A204.1 (cell line): ENCODE data around the gene FOXP3.
"Not testable (repeated sequence)": the region's sequence is repeated elsewhere in the genome, so short reads cannot be mapped to it uniquely, and the experiment has no call there.

Experiments
- FAIRE-seq: peaks from 2 replicates; lab custom pipeline; 2012; peaks lifted over from hg19 to GRCh38; lab: Jason Lieb, UNC

FOXP3 gene, protein sequence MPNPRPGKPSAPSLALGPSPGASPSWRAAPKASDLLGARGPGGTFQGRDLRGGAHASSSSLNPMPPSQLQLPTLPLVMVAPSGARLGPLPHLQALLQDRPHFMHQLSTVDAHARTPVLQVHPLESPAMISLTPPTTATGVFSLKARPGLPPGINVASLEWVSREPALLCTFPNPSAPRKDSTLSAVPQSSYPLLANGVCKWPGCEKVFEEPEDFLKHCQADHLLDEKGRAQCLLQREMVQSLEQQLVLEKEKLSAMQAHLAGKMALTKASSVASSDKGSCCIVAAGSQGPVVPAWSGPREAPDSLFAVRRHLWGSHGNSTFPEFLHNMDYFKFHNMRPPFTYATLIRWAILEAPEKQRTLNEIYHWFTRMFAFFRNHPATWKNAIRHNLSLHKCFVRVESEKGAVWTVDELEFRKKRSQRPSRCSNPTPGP

DNA sequence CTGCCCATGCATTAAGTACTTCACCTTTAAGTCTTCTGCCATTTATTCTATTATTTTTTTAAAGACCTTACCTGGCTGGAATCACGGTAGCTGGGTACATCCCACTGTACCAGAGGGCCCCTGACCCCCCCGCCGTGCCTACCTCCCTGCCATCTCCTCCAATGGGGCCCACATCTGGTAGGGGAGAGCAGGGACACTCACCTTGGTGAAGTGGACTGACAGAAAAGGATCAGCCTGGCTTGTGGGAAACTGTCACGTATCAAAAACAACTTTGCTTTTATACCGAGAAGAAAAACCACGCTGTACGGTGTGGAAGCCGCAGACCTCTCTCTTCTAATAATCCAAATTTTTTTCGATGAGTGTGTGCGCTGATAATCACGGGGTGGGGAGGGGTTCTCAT, at the start of gene FOXP3:
Gene FOXP3 (minus strand): TSS at position 251 of the 400 bp plus-strand sequence. CDS start 6,205 bp downstream, outside the sequence.
- no peak for FAIRE-seq

DNA sequence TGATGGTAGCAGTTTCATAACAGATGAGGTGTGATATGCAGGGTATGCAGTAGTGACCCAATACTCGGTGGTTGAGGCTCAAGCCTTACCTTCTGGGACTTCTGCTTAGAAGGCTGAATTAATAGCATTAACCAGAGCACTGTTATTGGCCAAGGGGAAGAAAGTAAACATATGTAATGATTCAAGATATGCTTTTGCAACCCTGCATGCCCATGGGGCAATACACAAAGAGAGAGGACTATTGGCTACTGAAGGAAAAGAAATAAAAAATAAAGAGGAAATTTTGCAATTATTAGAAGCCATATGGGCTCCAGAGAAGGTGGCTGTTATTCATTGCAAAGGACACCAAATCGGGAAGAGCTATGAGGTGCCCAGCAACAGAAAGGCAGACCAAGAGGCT, 47.7 kb upstream of the FOXP3 start:
- FAIRE-seq = no peak

DNA sequence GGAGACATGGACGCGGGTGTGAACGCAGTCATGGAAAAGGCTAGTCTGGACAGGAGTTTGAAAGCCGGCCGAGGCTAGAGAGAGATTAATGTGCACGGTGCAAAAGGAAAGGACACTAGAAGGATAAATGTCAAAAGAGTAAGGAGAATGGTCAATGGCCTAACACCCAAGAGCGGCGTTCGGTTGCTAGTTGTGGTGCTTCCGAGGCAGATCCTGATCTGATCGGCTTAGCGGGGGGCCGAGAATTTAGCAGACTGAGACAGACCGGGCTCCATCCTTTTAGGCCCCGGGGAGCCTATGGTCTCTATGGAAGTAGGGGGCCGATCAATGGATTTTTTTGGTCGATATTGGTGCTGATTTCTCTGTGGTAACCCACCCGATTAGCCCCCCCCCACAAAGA, 45.9 kb upstream of the FOXP3 start:
- FAIRE-seq = no peak

DNA sequence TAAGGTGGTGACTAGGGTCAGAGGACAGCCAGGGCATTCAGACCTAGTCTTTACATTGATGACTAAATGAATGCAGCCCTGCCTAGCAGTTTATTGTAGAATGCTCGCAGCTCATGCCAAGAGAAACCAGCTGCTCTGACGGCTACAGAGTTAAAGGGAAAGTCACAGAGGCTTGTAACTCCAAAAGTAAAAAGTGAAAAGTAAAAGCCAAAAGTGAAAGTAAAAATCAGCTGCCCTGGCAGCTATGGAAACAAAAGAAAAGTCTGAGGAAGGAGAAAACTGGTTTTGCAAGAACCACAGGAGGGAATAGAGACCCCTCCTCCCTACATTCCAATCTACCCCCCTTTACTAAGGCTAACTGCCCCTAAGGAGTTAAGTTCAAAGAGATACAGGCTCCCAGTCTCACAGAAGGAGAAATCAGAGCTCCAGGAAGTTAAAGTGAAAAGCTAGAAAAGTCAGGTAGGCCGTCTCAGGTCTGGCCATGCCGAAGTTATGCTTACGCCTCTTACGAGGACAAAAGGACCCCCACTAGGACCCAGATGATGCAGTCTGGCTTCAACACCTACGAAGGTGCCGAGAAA, 45.0 kb upstream of the FOXP3 start:
- peak; percentile 73 for FAIRE-seq

DNA sequence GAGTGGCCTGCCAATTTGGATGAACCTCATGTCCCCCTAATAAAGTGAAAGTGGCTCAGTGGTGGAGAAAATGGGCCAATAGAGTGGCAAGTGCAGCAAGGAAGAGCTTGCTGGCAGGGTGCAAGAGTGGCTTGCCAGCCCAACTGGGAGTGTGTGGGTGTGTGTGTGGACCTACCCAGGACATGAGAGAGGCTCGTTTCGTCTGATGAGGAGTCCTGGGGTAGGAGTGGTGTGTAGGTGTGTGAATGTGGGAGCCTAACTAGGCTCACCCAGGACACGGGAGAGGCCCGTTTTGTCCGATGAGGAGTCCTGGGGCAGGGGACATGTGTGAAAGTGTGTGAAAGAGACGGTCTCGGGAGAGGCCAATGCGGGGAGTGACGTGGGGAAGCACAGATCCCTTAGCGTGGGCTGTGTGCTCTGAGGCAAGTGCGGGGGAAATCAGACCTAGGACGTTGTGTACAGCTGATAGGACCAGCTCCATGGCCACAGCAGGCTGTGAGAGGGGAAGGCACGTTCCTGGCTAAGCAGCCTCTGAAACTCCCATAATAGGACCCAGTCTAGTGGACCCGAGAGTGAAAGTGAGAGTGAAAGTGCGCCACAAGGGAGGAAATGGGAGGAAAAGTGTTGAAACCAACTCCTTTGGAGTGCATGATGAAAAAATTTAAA, 44.2 kb upstream of the FOXP3 start:
- FAIRE-seq = no peak

DNA sequence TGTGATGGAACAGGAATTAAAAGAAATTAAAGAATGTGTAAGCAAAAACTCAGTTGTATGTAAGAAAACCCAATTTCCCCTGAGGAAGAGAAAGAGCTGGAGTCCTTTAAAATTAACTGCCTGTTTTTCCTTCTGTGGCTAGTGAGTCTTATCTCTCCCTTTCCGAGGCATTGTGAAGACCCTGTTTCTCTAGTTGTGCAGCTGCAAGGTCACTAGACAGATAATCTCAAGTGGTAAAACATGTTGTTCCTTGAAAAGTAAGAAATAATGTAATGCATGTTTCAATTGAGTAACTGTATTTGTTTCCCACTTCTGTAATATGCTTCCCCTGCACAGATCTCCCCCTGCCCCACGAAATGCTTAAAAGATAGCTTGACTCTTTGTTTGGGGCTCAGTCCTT, 43.3 kb upstream of the FOXP3 start:
- FAIRE-seq = not testable (repeated sequence)

DNA sequence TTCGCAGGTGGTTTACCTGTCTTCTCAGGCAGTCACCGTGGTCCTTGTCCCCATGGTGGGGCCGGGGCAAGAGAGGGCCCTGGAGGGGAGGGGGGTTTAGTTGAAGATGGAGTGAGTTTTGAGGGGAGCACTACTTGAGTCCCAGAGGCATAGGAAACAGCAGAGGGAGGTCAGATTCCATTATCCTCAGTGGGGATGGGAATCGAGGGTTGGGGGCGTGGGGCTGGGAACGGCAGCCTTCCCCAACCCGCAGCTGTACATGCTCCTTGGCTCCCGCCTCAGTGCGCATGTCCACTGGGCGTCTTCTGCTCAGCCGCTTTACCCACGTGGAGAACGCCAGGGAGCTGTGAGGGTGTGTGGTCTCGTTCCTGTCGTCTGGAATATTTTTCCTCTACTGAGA, 38.8 kb upstream of the FOXP3 start, which contains the start of gene GAGE10:
Gene GAGE10 (plus strand): TSS at position 301 of the 400 bp plus-strand sequence. CDS start 1,214 bp downstream, outside the sequence.
- FAIRE-seq = no peak

DNA sequence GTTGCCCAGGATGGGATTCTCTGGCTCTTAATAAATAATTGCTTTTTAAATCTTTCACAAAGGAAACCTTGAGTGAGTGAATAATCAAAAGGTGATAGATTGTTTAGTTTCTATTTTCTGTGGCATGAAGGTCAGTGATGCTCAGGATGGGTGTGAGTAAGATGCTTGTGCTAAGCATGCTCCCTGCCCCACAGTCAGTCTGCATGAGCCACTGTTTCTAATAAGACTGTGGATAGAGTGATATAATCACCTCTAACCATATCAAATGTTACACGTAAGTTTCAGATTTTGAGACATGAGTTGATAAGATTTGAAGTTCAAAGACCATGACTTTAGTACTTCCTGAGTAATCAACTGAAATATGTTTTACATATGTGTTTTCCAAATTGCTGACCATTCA, 36.2 kb upstream of the FOXP3 start:
- FAIRE-seq = no peak

DNA sequence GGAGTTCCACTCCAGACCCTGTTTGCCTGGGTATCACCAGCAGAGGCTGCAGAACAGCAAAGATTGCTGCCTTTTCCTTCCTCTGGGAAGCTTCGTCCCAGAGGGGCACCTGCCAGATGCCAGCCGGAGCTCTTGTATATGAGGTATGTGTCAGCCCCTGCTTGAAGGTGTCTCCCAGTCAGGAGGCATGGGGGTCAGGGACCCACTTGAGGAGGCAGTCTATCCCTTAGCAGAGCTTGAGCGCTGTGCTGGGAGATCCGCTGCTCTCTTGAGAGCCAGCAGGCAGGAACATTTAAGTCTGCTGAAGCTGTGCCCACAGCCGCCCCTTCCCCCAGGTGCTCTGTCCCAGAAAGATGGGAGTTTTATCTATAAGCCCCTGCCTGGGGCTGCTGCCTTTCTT, 34.8 kb upstream of the FOXP3 start:
- FAIRE-seq = not testable (repeated sequence)

DNA sequence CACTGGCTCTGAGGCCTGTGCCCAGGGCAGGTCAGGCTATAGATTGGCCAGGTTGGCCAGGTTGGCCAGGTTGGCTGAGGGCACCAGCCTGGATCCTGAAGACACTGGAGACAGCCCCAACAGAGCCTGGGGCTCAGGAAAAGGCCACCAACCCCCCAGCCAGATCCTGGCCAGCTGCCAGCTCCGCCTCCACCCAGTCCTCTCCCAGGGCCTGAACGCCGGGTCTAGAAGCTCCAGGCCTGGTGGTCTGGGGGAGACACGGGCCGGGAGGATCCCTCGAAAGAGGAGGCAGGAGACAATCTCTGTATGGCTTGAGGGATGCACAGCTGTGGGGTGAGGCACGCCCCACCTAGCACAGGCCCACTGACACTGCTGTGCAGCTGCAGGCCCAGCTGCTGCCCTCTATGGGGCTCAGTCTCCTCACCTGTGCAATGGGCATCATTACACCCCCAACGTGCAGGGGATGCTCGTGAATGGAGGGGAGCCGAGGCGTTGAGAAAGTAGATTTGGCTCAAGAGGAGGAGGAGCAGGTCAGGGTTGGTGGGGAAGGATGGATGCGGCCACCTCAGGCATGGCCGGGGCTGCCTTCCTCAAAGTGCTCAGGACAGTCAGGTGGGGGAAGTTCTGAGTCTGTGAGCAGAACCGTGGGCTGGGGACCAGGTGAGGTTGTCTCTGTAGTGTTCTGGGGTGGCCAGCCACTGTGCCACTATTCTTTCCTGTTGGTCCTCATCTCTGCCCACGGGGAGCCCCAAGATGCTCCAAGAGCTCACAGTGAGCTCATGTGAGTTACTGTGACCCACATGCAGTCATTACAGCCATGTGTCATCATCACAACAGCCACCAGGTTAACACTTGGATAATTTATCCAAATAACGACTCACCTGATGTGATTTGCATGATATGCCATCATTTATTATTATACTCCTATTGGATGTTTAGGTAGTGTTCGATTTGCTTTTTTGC, 28.2 kb upstream of the FOXP3 start:
- no peak for FAIRE-seq

DNA sequence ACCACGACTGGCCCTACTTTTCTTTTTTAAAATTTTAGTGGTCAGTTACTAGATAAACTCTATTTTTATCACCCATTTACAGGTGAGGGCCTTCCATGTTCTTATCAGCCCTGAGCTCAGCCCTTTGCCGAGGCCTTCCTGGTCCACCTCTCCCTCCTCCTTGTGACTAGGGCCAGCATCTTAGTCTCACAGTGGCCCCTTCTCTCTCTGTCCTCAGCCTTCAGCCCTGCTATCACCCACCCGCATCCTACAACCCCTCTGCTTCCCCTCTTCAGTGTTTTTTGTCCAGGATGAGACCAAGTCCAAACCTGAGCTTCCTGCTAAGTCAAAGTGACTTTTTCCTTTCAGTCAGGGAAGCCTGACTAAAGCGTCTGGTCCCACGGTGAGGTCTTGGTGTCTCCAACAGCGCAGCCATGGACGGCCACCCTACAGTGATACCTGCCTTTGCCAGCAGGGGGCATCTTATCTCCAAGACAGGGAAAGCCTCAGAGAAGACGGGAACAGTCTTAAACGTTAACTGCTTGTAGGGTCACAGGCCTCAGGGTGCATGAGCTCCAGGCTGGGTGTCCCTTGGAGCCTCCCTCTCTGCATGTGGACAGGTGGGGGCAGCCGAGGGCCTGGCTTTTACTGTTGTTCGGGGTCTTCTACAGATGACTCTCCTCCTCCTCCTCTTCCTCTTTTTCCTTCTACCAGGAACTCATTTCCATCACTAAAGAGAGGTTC, 27.3 kb upstream of the FOXP3 start:
- FAIRE-seq = no peak

DNA sequence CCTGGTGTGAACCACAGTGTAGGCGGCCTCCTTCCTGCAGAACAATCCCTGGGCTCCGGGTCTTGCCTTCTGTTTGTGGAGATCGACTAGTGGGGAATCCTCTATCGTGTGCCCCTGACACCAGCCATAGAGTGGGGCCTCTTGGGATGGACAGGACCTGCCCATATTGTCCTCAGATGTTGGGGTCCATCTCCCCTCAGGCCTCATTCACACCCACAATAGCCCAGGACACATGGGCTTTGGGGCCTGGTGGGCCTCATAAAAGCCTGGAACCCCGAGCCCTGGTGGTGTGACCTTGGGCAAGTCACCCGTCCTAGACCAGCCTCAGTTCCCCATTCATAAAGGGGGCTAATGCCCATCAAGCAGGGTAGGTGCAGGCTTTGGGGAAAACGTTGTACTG, 25.7 kb upstream of the FOXP3 start:
- FAIRE-seq = no peak

DNA sequence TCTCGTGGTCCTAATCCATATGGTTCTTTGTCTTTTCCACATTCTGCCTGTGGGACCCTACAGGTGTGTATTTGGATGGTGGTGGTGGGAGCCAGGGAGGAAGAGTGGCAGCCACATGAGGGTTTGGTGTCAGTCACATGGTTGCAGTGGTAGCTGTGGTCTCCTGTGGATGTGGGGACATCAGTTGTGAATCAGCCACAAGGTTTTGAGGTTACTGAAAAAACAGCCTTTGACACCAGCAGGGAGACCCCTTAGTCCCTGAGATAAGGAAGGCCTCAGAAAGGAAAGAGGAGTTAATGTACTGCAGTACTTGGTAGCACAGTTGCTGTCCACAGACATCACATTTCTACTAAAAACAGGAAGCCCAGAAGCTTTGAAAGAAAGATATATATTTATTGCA, 23.2 kb upstream of the FOXP3 start:
- no peak for FAIRE-seq

DNA sequence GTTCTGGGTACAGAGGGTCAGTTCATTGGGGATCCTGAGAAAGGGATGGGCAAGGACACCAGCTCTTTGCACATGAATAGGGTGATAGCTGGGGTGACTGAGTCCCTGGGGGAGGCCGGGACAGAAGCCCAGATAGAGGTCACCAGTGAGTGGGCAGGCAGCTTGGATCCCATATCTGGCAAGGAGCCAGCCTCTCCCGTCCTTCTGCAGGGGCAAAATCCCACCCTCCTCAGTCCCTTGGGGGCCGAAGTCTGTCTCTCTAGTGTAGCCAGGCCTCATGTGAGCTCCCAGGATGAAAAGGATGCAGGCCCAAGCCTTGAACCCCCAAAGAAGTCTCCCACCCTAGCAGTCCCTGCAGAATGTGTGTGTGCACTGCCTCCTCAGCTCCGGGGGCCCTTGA, 22.1 kb upstream of the FOXP3 start:
- FAIRE-seq = no peak

DNA sequence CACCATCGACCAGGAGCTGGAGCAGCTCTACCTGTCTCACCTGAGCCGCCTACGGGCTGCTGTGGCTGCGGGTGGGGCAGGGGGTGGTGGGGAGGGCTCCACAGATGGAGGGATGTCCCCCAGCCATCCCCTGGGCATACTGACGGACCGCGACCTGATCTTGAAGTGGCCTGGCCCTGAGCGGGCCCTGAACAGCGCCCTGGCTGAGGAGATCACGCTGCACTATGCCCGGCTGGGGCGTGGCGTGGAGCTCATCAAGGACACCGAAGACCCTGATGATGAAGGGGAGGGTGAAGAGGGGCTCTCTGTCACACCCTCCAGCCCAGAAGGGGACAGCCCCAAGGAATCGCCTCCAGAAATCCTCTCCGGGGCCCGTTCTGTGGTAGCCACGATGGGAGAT, 21.6 kb upstream of the FOXP3 start:
- FAIRE-seq = no peak

DNA sequence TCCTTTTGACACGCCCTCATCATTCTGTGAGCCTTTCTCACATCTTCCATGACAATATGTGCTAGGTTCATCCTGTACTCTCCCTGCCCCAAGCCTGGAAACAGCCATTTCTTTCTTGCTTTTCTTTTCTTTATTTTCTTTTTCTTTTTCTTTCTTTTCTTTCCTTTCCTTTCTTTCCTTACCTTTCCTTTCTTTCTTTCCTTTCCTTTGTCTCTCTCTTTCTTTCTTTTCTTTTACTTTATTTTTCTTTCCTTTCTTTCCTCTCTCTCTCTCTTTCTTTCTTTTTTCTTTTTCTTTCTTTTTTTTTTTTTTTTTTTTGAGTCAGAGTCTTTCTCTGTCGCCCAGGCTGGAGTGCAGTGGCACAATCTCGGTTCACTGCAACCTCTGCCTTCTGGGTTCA, 19.7 kb upstream of the FOXP3 start:
- no peak for FAIRE-seq

DNA sequence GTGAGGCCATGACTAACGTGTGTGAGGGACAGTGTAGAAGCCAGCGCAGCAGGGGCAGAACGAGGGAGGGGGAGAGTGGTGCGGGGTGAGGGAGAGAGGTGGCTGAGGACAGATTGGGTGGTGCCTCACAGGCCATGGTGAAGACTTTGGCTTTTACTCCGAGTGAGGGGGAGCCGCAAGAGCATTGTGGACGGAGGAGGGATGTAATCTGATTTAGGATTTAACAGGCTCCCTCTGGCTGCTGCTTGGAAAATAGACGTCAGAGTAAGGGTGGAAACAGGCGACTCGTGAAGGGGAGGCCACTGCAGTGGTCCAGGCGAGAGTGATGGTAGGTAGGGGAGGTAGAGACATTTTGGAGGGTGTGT, 18.1 kb upstream of the FOXP3 start:
- FAIRE-seq = no peak

DNA sequence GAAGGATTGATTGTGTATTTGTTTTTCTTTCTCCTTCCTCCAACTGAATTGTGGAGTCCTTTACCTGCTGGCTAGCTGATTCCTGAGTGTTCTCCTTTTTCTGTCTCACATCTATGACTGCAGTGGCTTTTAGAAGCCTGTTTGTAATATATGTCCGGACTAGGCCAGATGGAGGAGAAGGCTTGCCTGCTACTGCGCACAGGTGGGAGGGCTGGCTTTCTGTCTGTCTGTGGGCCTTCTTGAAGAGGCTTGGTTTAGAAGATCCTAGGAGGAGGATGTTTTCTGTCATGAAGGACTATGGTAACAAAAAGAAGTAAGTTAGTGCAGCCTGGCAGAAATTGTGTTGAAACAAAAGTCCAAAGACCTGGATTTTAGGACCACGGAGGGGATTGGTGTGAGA, 13.6 kb upstream of the FOXP3 start:
- no peak for FAIRE-seq

DNA sequence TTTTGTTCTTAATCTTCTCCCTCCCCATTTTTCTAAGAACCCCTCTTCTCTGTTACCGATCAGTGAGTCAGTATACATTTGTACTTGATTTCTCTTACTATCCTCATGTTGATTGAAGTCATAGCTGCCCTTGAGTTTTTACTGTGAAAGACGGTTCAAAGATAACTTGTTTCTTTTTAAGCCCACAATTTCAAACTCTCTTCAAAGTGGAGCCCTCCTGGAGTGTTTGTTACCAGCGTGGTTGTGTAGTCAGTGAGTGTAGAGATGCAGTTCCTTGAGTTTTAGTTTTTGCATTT, 13.0 kb upstream of the FOXP3 start:
- no peak for FAIRE-seq

DNA sequence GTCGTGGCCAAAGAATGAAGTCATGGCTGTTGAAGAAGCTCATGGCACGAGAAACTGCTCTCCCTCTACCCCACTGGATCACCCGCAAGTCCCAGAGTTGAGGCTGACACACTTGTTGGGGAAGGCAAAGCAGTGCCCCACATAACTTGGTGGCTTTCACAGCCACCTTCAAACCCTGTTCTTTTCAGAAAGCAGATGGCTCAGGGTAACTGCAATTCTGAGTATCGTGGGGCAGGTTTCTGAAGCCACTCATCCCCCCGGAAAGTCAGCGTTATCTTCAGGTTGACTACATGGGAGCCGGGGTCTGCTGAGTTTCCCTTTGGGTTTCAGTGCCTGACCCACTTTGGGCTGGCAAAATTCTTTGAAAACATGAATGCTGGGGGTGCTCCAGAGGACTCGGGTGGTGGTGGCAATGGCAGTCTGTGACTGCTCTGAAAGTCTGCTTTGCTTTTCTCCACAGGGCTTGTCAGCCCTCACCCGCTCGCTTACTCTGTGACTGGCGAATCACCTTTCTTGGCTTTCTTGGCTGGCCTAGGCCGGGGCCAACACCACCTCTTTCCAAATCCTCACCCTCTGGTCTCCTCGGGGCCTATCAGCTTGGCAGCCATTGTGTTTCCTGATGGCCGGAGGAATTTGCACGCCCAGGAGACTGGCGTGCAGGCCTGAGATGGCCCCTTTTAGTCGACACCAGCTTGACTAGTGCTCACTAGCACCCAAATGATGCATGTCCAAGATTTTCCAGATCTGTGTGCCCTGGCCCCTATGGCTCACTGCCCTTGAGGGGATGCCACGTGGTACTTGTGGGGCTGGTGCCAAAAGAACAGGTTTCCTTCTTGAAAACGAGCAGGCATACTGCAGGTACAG, 12.4 kb upstream of the FOXP3 start:
- FAIRE-seq = no peak

DNA sequence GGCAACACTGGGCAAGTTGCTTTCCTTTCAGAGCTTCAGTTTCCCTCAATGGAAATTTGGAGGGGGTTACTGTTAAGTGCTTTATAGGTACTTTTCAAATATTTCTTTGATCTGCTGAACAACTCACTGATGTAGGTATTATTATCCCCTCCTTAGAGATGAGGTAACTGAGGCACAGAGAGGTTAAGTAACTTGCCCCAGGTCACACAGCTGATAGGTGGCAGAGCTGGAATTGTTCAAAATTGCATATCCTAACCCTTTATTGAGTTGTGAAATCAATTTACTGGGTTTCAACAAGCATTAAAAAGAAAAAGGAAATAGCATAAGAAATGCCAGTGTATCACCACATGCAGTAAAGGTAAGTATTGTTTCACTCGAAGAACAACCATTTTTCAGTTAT, 11.7 kb upstream of the FOXP3 start:
- FAIRE-seq = no peak
